MM.1S (cell line): Measurements from ENCODE around the gene KRT73.

Experiments used
- DNase-seq: peaks from one replicate; pipeline ENCODE4 v3.0.0-alpha.2; 2015
- H2AFZ ChIP-seq: fragments of 300-600 bp; sonication (generic); 2 replicates; pipeline ENCODE4 v1.6.0; 2016; ENCODE audit warnings: antibody characterized with exemption, low read length
- H3F3A ChIP-seq: fragments of 300-600 bp; sonication (generic); 2 replicates; pipeline ENCODE4 v1.6.1; 2016; ENCODE audit warnings: mild to moderate bottlenecking, antibody characterized with exemption, low read length, moderate library complexity, mixed read lengths; ENCODE audit not compliant: insufficient read depth
- H3K27ac ChIP-seq: fragments of 300-600 bp; sonication (generic); 2 replicates; pipeline ENCODE4 v1.5.1; 2016; ENCODE audit warnings: mild to moderate bottlenecking, low read length
- H3K27me3 ChIP-seq: fragments of 300-600 bp; sonication (generic); replicated peaks from 2 replicates; pipeline ENCODE4 v1.6.0; 2016; ENCODE audit warnings: low read length; ENCODE audit not compliant: insufficient read depth
- H3K36me3 ChIP-seq: fragments of 300-600 bp; sonication (generic); replicated peaks from 2 replicates; pipeline ENCODE4 v1.6.1; 2016; ENCODE audit warnings: mild to moderate bottlenecking, low read length, mixed read lengths; ENCODE audit not compliant: insufficient read depth
- H3K4me1 ChIP-seq: fragments of 300-600 bp; sonication (generic); 2 replicates; pipeline ENCODE4 v1.6.1; 2016; ENCODE audit warnings: low read length, mixed read lengths
- H3K4me2 ChIP-seq: fragments of 300-600 bp; sonication (generic); 2 replicates; pipeline ENCODE4 v1.6.0; 2016; ENCODE audit warnings: low read depth, low read length
- H3K4me3 ChIP-seq: fragments of 300-600 bp; sonication (generic); 2 replicates; pipeline ENCODE4 v1.5.1; 2016; ENCODE audit warnings: low read length, mixed read lengths
- H3K79me2 ChIP-seq: fragments of 300-600 bp; sonication (generic); 2 replicates; pipeline ENCODE4 v1.6.1; 2016; ENCODE audit warnings: mixed run types, low read length, mixed read lengths
- H3K9ac ChIP-seq: fragments of 300-600 bp; sonication (generic); 2 replicates; pipeline ENCODE4 v1.6.1; 2016; ENCODE audit warnings: low read length, mixed read lengths
- H3K9me2 ChIP-seq: fragments of 300-600 bp; sonication (generic); replicated peaks from 2 replicates; pipeline ENCODE4 v1.6.1; 2016; ENCODE audit warnings: mild to moderate bottlenecking, low read length, mixed read lengths; ENCODE audit not compliant: insufficient read depth
- H3K9me3 ChIP-seq: fragments of 300-600 bp; sonication (generic); replicated peaks from 2 replicates; pipeline ENCODE4 v1.6.1; 2016; ENCODE audit warnings: mild to moderate bottlenecking, low read length, mixed read lengths; ENCODE audit not compliant: insufficient read depth
- H4K20me1 ChIP-seq: fragments of 300-600 bp; sonication (generic); 2 replicates; pipeline ENCODE4 v1.6.1; 2016; ENCODE audit warnings: mild to moderate bottlenecking, low read length, moderate library complexity, mixed read lengths; ENCODE audit not compliant: insufficient read depth
- CTCF ChIP-seq: fragments of 300-600 bp; sonication (generic); IDR thresholded peaks from 2 replicates; pipeline ENCODE4 v1.5.1; 2016; ENCODE audit warnings: antibody characterized with exemption, low read length, mixed read lengths
- EZH2 ChIP-seq: fragments of 300-600 bp; sonication (generic); optimal IDR thresholded peaks from 2 replicates; pipeline ENCODE3; 2017; ENCODE audit warnings: low read depth, mild to moderate bottlenecking, antibody characterized with exemption, low read length, mixed read lengths
- EZH2phosphoT487 ChIP-seq: fragments of 300-600 bp; sonication (generic); IDR thresholded peaks from 2 replicates; pipeline ENCODE4 v1.6.1; 2018; ENCODE audit warnings: antibody characterized with exemption, low read length

KRT73 gene

GRCh38 chr12:52645982-52646381, 27.6 kb upstream of the KRT73 start:
- Histone ChIP-seq H4K20me1 (no peaks in the 10 kb centered on the region), H3K9ac (no peak overlapping the region), H3K27me3 (peaks cover 36% of the 10 kb centered on the region), H3K4me3 (no peak overlapping the region), H3K79me2 (no peaks in the 10 kb centered on the region), H3F3A (no peaks in the 10 kb centered on the region), H3K36me3 (no peaks in the 10 kb centered on the region), H3K4me2 (no peak overlapping the region), H3K27ac (no peak overlapping the region), H3K4me1 (no peaks in the 10 kb centered on the region), H3K9me3 (no peaks in the 10 kb centered on the region), H3K9me2 (no peaks in the 10 kb centered on the region), H2AFZ (no peak overlapping the region)
- TF ChIP-seq CTCF (no peak), EZH2phosphoT487 (no peak), EZH2 (no peak)
- no peak for DNase-seq

GRCh38 chr12:52645120-52645761, 26.9 kb upstream of the KRT73 start:
- Histone ChIP-seq H3K9me3 (no peaks in the 10 kb centered on the region), H3K27ac (no peak overlapping the region), H3K9ac (no peak overlapping the region), H3K27me3 (peaks cover 39% of the 10 kb centered on the region), H3K4me1 (no peaks in the 10 kb centered on the region), H3F3A (no peaks in the 10 kb centered on the region), H3K9me2 (no peaks in the 10 kb centered on the region), H3K79me2 (no peaks in the 10 kb centered on the region), H3K4me2 (no peak overlapping the region), H3K4me3 (no peak overlapping the region), H3K36me3 (no peaks in the 10 kb centered on the region), H2AFZ (no peak overlapping the region), H4K20me1 (no peaks in the 10 kb centered on the region)
- no peak for TF ChIP-seq EZH2phosphoT487
- TF ChIP-seq EZH2 = no peak
- TF ChIP-seq CTCF = no peak
- DNase-seq = no peak

GRCh38 chr12:52644078-52644415, 25.7 kb upstream of the KRT73 start:
- Histone ChIP-seq H3K36me3 (no peaks in the 10 kb centered on the region), H3F3A (no peaks in the 10 kb centered on the region), H3K79me2 (no peaks in the 10 kb centered on the region), H3K9me3 (no peaks in the 10 kb centered on the region), H3K27me3 (peaks cover 48% of the 10 kb centered on the region), H2AFZ (no peak overlapping the region), H4K20me1 (no peaks in the 10 kb centered on the region), H3K4me2 (no peak overlapping the region), H3K9ac (no peak overlapping the region), H3K4me1 (no peaks in the 10 kb centered on the region), H3K9me2 (no peaks in the 10 kb centered on the region), H3K27ac (no peak overlapping the region), H3K4me3 (no peak overlapping the region)
- TF ChIP-seq EZH2phosphoT487 = no peak
- TF ChIP-seq CTCF = no peak
- no peak for TF ChIP-seq EZH2
- DNase-seq = no peak
